ENCODE measurements around the gene CITED1. TPM values are rescaled to one million over a fixed set of nuclear protein-coding genes. Genes with fewer than 3 reads are reported as not detected.

CITED1 gene
- polyA plus RNA-seq, 2 of the 4 experiments (the other 2 are of a cell fraction), result 0.43 TPM

GRCh38 chrX:72260448-72260847 is 45.3 kb downstream of the CITED1 start:
- Histone ChIP-seq H3K4me2 (no peak overlapping the region), H3K9me3 (no peaks in the 10 kb centered on the region), H3K4me1 (peaks cover 15% of the 10 kb centered on the region), H3K4me3 (no peak overlapping the region), H3K27ac (no peak overlapping the region)
- DNase-seq (ENCODE audit: low read depth in 1 of 2, low spot score in 1 of 2), result no peak
- no peak for FAIRE-seq
- TF ChIP-seq FOSB (CRISPR knock-in tag; IDR thresholded peaks at IDR 0.05) (no peak), BHLHE40 (IDR thresholded peaks at IDR 0.05; ENCODE audit: low read depth, low read length) (no peak), RAD21 (conservative IDR thresholded peaks at IDR 0.05 in 1 of 2, IDR thresholded peaks at IDR 0.05 in 1 of 2) (no peak), FOXS1 (CRISPR knock-in tag; IDR thresholded peaks at IDR 0.05) (no peak), SMC3 (IDR thresholded peaks at IDR 0.05) (no peak)
- 92% methylated on average over 4 of the region's 4 CpGs for WGBS (ENCODE audit: missing lambda C conversion rate)
- POLR2A ChIA-PET, result interaction anchor here (1.3 kb wide), 1 partner anchor 17 kb away, joined by 4 read pairs; the partner anchor contains the start of gene RPS4X
- ATAC-seq, result no peak
- CTCF ChIA-PET, result interaction anchor here (0.7 to 1.3 kb wide), 3 partner anchors 12 to 71 kb away, joined by 4 to 6 read pairs (median 5); partner anchors contain the start of gene RPS4X

DNA sequence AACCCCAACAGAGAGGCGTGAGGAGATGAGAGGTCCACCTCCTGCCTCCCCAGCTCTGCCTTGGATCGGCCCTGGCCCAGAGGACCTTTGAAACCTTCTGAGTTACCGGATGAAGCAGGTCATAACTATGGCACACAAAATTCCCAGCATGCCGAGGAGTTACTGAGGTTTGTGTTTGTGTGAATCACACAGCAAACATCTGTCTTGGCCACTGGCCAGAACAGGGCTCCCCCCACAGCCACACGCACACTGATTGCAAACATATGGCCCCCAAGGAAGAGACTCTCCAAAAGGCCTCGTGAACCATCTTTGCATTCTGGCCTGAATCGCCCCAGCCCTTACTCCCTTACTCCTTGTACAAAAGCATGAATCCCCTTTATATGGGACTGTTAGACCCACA is 47.5 kb downstream of the CITED1 start:
- ChIA-PET POLR2A (interaction anchor here (0.6 to 1.8 kb wide), 2 partner anchors 19 to 739 kb away, joined by 4 to 7 read pairs; partner anchors contain the start of gene RPS4X), CTCF (interaction anchor here (0.8 kb wide), 1 partner anchor 15 kb away, joined by 3 read pairs; no protein-coding TSS in a partner anchor)
- DNase-seq (ENCODE audit: low read depth in 1 of 2, low spot score in 1 of 2) (peak; percentile 29 to 66), FAIRE-seq (peak; percentile 63), ATAC-seq (peak; percentile 54 to 84; a peak in 5 of 6 replicates)
- peaks cover 15% of the 10 kb centered on the region for H3K4me1 ChIP-seq
- H3K9me3 ChIP-seq, result no peaks in the 10 kb centered on the region
- H3K4me2 ChIP-seq, result peak overlapping the region; percentile 63
- no peak overlapping the region for H3K4me3 ChIP-seq
- H3K27ac ChIP-seq, result peak overlapping the region; percentile 60 to 83; a peak in 5 of 6 replicates
- TF ChIP-seq TFCP2L1 (CRISPR knock-in tag; IDR thresholded peaks at IDR 0.05), result no peak
- no peak for TF ChIP-seq CEBPB (IDR thresholded peaks at IDR 0.05)
- no peak for TF ChIP-seq NPAS2 (CRISPR knock-in tag; IDR thresholded peaks at IDR 0.05; ENCODE audit: borderline replicate concordance)
- no peak for TF ChIP-seq RFX5 (IDR thresholded peaks at IDR 0.05)
- no peak for TF ChIP-seq HDAC2 (IDR thresholded peaks at IDR 0.05)
- TF ChIP-seq, protein P1, sequence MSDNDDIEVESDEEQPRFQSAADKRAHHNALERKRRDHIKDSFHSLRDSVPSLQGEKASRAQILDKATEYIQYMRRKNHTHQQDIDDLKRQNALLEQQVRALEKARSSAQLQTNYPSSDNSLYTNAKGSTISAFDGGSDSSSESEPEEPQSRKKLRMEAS (IDR thresholded peaks at IDR 0.05), result peak; percentile 59
- TF ChIP-seq HOXB5 (CRISPR knock-in tag; IDR thresholded peaks at IDR 0.05), result no peak
- 24% methylated on average over 6 of the region's 7 CpGs for WGBS (ENCODE audit: missing lambda C conversion rate)

GRCh38 chrX:72255864-72256263 is 49.9 kb downstream of the CITED1 start:
- no peak overlapping the region for H3K4me2 ChIP-seq
- H3K4me1 ChIP-seq, result peaks cover 15% of the 10 kb centered on the region
- DNase-seq (ENCODE audit: low read depth in 1 of 2, low spot score in 1 of 2), result no peak
- 91% methylated on average over 7 of the region's 7 CpGs for WGBS (ENCODE audit: missing lambda C conversion rate)
- no peak overlapping the region for H3K27ac ChIP-seq
- H3K4me3 ChIP-seq, result no peak overlapping the region
- no peak for FAIRE-seq
- H3K9me3 ChIP-seq, result no peaks in the 10 kb centered on the region
- ChIA-PET CTCF (interaction anchor here (2.2 to 2.5 kb wide), 2 partner anchors 10 kb away, joined by 7 to 10 read pairs; no protein-coding TSS in a partner anchor), POLR2A (no interaction called here)
- no peak for TF ChIP-seq CBX2 (IDR thresholded peaks at IDR 0.05; ENCODE audit: borderline replicate concordance, low read depth)
- TF ChIP-seq NR3C1 (IDR thresholded peaks at IDR 0.05), result no peak
- TF ChIP-seq NFE2L2 (conservative IDR thresholded peaks at IDR 0.05; ENCODE audit: low read length), result no peak
- no peak for TF ChIP-seq POLR2A (IDR thresholded peaks at IDR 0.05; ENCODE audit: low read length)
- TF ChIP-seq USF2 (IDR thresholded peaks at IDR 0.05), result no peak
- TF ChIP-seq, protein P2, sequence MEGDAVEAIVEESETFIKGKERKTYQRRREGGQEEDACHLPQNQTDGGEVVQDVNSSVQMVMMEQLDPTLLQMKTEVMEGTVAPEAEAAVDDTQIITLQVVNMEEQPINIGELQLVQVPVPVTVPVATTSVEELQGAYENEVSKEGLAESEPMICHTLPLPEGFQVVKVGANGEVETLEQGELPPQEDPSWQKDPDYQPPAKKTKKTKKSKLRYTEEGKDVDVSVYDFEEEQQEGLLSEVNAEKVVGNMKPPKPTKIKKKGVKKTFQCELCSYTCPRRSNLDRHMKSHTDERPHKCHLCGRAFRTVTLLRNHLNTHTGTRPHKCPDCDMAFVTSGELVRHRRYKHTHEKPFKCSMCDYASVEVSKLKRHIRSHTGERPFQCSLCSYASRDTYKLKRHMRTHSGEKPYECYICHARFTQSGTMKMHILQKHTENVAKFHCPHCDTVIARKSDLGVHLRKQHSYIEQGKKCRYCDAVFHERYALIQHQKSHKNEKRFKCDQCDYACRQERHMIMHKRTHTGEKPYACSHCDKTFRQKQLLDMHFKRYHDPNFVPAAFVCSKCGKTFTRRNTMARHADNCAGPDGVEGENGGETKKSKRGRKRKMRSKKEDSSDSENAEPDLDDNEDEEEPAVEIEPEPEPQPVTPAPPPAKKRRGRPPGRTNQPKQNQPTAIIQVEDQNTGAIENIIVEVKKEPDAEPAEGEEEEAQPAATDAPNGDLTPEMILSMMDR (IDR thresholded peaks at IDR 0.05), result no peak
- TF ChIP-seq ZC3H11A (IDR thresholded peaks at IDR 0.05), result no peak
- no peak for TF ChIP-seq EHMT2 (IDR thresholded peaks at IDR 0.05; ENCODE audit: low read depth)
- TF ChIP-seq CBX8 (IDR thresholded peaks at IDR 0.05), result no peak
- TF ChIP-seq CHD2 (IDR thresholded peaks at IDR 0.05; ENCODE audit: low read length, partially characterized antibody), result no peak
- no peak for TF ChIP-seq ZNF302 (CRISPR knock-in tag; IDR thresholded peaks at IDR 0.05)
- TF ChIP-seq ZSCAN20 (CRISPR knock-in tag; IDR thresholded peaks at IDR 0.05), result no peak
- no peak for TF ChIP-seq MAZ (IDR thresholded peaks at IDR 0.05; ENCODE audit: borderline replicate concordance, low read depth, low read length)
- no peak for TF ChIP-seq ELK1 (IDR thresholded peaks at IDR 0.05; ENCODE audit: low read depth, low read length)
- TF ChIP-seq, protein P3, sequence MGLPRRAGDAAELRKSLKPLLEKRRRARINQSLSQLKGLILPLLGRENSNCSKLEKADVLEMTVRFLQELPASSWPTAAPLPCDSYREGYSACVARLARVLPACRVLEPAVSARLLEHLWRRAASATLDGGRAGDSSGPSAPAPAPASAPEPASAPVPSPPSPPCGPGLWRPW (IDR thresholded peaks at IDR 0.05), result no peak
- TF ChIP-seq TFCP2L1 (CRISPR knock-in tag; IDR thresholded peaks at IDR 0.05), result no peak
- TF ChIP-seq KDM1A (IDR thresholded peaks at IDR 0.05; ENCODE audit: low read depth), result no peak
- ATAC-seq, result no peak

All from A549 (cell line).